Mesothelial cell of epicardium (in vitro differentiated cells): ENCODE measurements around the gene KCTD5. TPM values are rescaled to one million over a fixed set of nuclear protein-coding genes. Genes with fewer than 3 reads are reported as not detected.

Experiments used
- DNase-seq, 2 experiments: peaks; one replicate each; pipeline ENCODE4 v3.0.0; 2021; ENCODE audit warnings: low spot score in 2 of 2; ENCODE audit not compliant: unreplicated experiment in 2 of 2
- H3K27ac Mint-ChIP-seq: 2 replicates; pipeline ENCODE4 v1.8.0; 2021; ENCODE audit warnings: mixed read lengths
- H3K27me3 Mint-ChIP-seq: 2 replicates; pipeline ENCODE4 v1.8.0; 2021; ENCODE audit warnings: low read depth, mixed read lengths
- H3K36me3 Mint-ChIP-seq: 2 replicates; pipeline ENCODE4 v1.8.0; 2021; ENCODE audit warnings: mixed read lengths
- H3K4me1 Mint-ChIP-seq: 2 replicates; pipeline ENCODE4 v1.8.0; 2021; ENCODE audit warnings: mixed read lengths
- H3K4me3 Mint-ChIP-seq: 2 replicates; pipeline ENCODE4 v1.8.0; 2021; ENCODE audit warnings: mild to moderate bottlenecking, moderate library complexity, mixed read lengths
- H3K9me3 Mint-ChIP-seq: 2 replicates; pipeline ENCODE4 v1.8.0; 2021; ENCODE audit warnings: mixed read lengths
- total RNA-seq: library from RNA; stranded (reverse); gene quantifications from 3 replicates; pipeline ENCODE4 v1.2.1, GENCODE V29; 2021
- TF ChIP-seq, protein P1 (sequence below): fragments of 200-600 bp; sonication (generic); IDR thresholded peaks from one replicate; pipeline ENCODE4 v1.5.0; 2021; ENCODE audit warnings: antibody characterized with exemption; ENCODE audit not compliant: unreplicated experiment

Gene KCTD5
- total RNA-seq, 1 donor from 2014 or later = 23.5 TPM

DNA sequence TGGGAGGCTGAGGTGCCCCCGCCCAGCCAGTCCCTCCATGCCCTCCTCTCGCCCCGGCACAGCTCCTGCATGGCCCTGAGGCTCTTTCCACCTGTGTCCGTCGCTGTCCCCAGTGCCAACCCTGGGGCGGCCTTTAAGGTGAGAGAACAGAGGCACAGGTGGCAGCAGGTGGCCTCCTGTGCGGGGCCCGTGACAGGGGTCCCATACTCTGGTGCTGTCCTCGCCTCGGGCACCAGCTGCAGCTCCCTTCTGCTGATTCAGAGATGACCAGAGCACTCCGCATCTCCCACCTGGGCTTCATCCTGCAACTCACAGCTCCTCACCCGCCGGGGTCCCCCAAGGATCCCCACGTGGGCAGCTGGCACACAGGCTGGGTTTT is 29.7 kb downstream of the KCTD5 start:
- Mint-ChIP-seq H3K36me3 (peaks cover 4% of the 10 kb centered on the region), H3K27ac (no peak overlapping the region), H3K4me1 (peaks cover 3% of the 10 kb centered on the region), H3K27me3 (peaks cover 11% of the 10 kb centered on the region), H3K9me3 (no peaks in the 10 kb centered on the region), H3K4me3 (no peak overlapping the region)
- DNase-seq = no peak
- TF ChIP-seq, protein P1, sequence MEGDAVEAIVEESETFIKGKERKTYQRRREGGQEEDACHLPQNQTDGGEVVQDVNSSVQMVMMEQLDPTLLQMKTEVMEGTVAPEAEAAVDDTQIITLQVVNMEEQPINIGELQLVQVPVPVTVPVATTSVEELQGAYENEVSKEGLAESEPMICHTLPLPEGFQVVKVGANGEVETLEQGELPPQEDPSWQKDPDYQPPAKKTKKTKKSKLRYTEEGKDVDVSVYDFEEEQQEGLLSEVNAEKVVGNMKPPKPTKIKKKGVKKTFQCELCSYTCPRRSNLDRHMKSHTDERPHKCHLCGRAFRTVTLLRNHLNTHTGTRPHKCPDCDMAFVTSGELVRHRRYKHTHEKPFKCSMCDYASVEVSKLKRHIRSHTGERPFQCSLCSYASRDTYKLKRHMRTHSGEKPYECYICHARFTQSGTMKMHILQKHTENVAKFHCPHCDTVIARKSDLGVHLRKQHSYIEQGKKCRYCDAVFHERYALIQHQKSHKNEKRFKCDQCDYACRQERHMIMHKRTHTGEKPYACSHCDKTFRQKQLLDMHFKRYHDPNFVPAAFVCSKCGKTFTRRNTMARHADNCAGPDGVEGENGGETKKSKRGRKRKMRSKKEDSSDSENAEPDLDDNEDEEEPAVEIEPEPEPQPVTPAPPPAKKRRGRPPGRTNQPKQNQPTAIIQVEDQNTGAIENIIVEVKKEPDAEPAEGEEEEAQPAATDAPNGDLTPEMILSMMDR = no peak

DNA sequence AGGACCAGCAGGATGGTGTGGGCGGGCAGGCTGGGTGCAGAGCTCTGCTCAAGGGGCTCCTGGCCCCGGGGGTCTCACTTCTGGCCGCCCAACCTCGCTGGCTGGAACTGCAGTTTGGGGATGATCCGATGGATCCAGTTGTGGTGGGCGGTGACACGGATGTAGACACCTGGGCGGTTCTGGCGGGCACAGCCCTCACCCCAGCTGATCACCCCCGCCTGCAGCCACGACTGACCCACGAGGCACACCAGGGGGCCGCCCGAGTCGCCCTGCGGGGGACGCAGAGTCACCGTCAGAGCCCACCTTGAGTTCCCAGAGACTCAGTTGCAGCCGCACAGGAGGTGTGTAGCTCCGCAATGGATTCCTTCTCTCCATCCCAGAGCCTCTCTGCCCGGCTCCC is 30.2 kb downstream of the KCTD5 start:
- Mint-ChIP-seq H3K4me1 (peaks cover 3% of the 10 kb centered on the region), H3K27ac (no peak overlapping the region), H3K36me3 (peaks cover 4% of the 10 kb centered on the region), H3K27me3 (peaks cover 11% of the 10 kb centered on the region), H3K9me3 (no peaks in the 10 kb centered on the region), H3K4me3 (no peak overlapping the region)
- DNase-seq = no peak
- TF ChIP-seq, protein P1 = no peak

GRCh38 chr16:2713523-2713922 is 31.2 kb downstream of the KCTD5 start:
- H3K4me1 Mint-ChIP-seq = peaks cover 3% of the 10 kb centered on the region
- no peak overlapping the region for H3K4me3 Mint-ChIP-seq
- H3K9me3 Mint-ChIP-seq = no peaks in the 10 kb centered on the region
- H3K27me3 Mint-ChIP-seq = peaks cover 11% of the 10 kb centered on the region
- no peaks in the 10 kb centered on the region for H3K36me3 Mint-ChIP-seq
- DNase-seq = no peak
- H3K27ac Mint-ChIP-seq = no peak overlapping the region
- TF ChIP-seq, protein P1 = no peak

DNA sequence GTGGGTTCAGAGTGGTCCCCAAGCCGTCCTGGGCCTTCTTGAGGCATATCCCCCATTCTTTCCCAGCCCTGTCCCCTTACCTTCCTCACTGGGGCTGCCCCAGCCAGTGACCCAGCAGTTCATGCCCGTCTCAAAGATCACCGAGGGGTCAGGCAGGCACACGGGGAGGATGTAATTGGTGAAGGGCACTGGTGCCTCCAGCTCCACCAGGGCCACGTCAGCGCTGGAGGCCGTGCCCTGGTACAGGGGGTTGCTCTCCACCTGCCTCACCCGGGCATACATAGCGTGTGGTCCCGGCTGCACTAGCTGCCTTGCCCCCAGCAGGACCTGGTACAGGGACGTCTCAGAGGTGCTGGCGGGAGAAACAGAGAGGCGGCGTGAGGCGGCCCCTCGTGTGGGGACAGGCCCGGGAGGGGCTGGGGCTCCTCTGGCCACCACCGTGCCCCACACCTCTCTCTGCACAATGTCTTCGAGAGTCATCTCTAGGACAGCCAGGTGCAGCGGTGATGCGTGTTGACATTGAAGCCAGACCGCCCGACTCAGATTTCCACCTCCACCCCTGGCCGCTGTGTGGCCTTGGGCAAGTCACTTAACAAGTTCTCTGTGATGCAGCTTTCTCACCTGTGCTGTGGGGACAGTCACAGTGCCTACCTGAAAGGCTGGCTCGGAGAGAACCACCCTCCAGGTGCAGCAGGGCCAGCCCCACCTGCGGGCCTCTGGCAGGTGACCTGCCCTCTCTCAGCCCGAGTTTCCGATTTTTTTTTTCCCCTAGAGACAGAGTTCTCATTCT is 31.9 kb downstream of the KCTD5 start:
- DNase-seq = no peak
- H3K4me1 Mint-ChIP-seq = peaks cover 3% of the 10 kb centered on the region
- no peaks in the 10 kb centered on the region for H3K36me3 Mint-ChIP-seq
- no peak overlapping the region for H3K4me3 Mint-ChIP-seq
- TF ChIP-seq, protein P1 = no peak
- H3K27me3 Mint-ChIP-seq = peaks cover 11% of the 10 kb centered on the region
- H3K27ac Mint-ChIP-seq = no peak overlapping the region
- H3K9me3 Mint-ChIP-seq = no peaks in the 10 kb centered on the region

- TF ChIP-seq, protein P1 = no peak
- H3K9me3 Mint-ChIP-seq = no peaks in the 10 kb centered on the region
- peaks cover 5% of the 10 kb centered on the region for H3K4me1 Mint-ChIP-seq
- H3K27me3 Mint-ChIP-seq = peaks cover 11% of the 10 kb centered on the region
- no peak overlapping the region for H3K27ac Mint-ChIP-seq
- no peak for DNase-seq
- no peaks in the 10 kb centered on the region for H3K36me3 Mint-ChIP-seq
- H3K4me3 Mint-ChIP-seq = no peak overlapping the region
These were observed 32.7 kb downstream of the KCTD5 start for GRCh38 chr16:2715064-2715463.
